GM10266 (cell line): Measurements from ENCODE around the gene EDIL3.

Experiments
- DNase-seq: peaks from one replicate; pipeline ENCODE4 v3.0.0; 2012; ENCODE audit errors: extremely low spot score
- CTCF ChIP-seq: IDR thresholded peaks from 2 replicates; pipeline ENCODE4 v1.5.1; 2012; ENCODE audit warnings: mild to moderate bottlenecking, low read depth; ENCODE audit not compliant: control insufficient read depth, insufficient read depth; ENCODE audit errors: missing control alignments

EDIL3 gene

GRCh38 chr5:84384604-84385575 lies at the start of gene EDIL3:
Gene EDIL3 (minus strand): TSS chr5:84384880. CDS start chr5:84384374, 506 bp downstream.
- TF ChIP-seq CTCF: no peak
- DNase-seq: no peak

- no peak for DNase-seq
- no peak for TF ChIP-seq CTCF
Measured at GRCh38 chr5:84433461-84433860, 48.8 kb upstream of the EDIL3 start.

GRCh38 chr5:84430863-84431663 lies 46.4 kb upstream of the EDIL3 start:
- TF ChIP-seq CTCF: no peak
- DNase-seq: no peak

- DNase-seq: no peak
- no peak for TF ChIP-seq CTCF
Measured at GRCh38 chr5:84430079-84430478, 45.4 kb upstream of the EDIL3 start.

- DNase-seq: no peak
- TF ChIP-seq CTCF: no peak
Measured at GRCh38 chr5:84425365-84425881, 40.7 kb upstream of the EDIL3 start.

GRCh38 chr5:84419742-84420141 lies 35.1 kb upstream of the EDIL3 start:
- no peak for DNase-seq
- TF ChIP-seq CTCF: no peak
